Activated T-cell treated with anti-CD3 and anti-CD28 coated beads, Interleukin-2, amount 50 U/mL, for 72 hours (primary cell): ENCODE measurements around the gene GALNT9. TPM values are rescaled to one million over a fixed set of nuclear protein-coding genes. Genes with fewer than 3 reads are reported as not detected.

Experiments used
- ATAC-seq, 2 donors: fragments of 150-1000 bp; cut with Tn5 transposase; replicated peaks in 1 of 2; 2 replicates each; pipeline ENCODE4 v1.10.0; 2021; ENCODE audit warnings: moderate library complexity in 2 of 2, mild to moderate bottlenecking in 1 of 2
- DNase-seq, 2 donors: peaks; one replicate each; pipeline ENCODE4 v3.0.0; 2021 to 2022; ENCODE audit warnings: mixed read lengths in 1 of 2
- H3K27ac Mint-ChIP-seq: one replicate; pipeline ENCODE4 v1.8.0; 2022; ENCODE audit warnings: mild to moderate bottlenecking, moderate library complexity, mixed read lengths
- H3K27me3 Mint-ChIP-seq: one replicate; pipeline ENCODE4 v1.8.0; 2022; ENCODE audit warnings: low read depth, mixed read lengths
- H3K36me3 Mint-ChIP-seq, 2 donors: one replicate each; pipeline ENCODE4 v1.8.0; 2022; ENCODE audit warnings: mixed read lengths in 2 of 2, mild to moderate bottlenecking in 1 of 2; ENCODE audit not compliant: insufficient read depth in 2 of 2
- H3K4me1 Mint-ChIP-seq: one replicate; pipeline ENCODE4 v1.8.0; 2022; ENCODE audit warnings: low read depth, mixed read lengths
- H3K4me3 Mint-ChIP-seq, 2 donors: one replicate each; pipeline ENCODE4 v1.8.0; 2022; ENCODE audit warnings: mild to moderate bottlenecking in 2 of 2, mixed read lengths in 2 of 2, moderate library complexity in 2 of 2
- H3K9me3 Mint-ChIP-seq, 2 donors: one replicate each; pipeline ENCODE4 v1.8.0; 2022; ENCODE audit warnings: mixed read lengths in 2 of 2
- total RNA-seq, 2 donors: library from RNA; stranded (reverse); gene quantifications; one replicate each; pipeline ENCODE4 v1.2.3, GENCODE V29; 2022

The GALNT9 gene
- total RNA-seq, 2 donors from 2014 or later: 0.42 to 0.53 TPM

DNA sequence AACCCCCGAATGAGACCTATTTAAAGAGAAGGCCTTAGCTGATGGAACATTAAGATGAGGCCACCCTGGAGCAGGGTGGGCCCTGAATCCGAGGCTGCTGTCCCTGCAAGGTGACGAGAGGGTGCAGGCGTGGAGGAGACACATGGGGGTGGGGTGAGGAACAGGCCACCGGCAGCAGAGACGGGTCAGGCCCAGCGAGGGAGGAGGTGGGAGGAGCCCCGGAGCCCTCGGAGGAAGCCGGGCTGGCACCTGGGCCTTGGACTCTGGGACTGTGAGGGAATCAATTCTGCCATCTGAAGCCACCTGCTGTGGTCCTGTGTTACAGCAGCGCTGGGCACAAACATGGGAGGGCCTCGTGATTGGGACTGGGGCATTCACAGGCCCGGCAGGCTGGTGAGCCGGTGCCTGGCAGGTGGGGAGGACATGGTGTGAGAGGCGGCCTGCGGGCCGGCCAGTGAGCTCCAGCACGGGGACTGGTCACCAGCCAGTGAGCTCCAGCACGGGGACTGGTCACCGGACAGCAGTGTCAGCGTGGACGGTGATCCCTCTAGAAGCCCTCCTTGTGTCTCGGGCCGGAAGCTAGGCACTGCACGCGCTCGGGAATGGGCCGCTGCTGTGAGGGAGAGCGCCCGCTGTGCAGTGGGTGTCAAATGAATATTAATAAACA lies 138.4 kb downstream of the GALNT9 start:
- peaks cover 4 to 9% of the 10 kb centered on the region in 2 donors for H3K9me3 Mint-ChIP-seq
- no peak for ATAC-seq
- peaks cover 26% of the 10 kb centered on the region for H3K4me1 Mint-ChIP-seq
- no peak overlapping the region for H3K27ac Mint-ChIP-seq
- H3K36me3 Mint-ChIP-seq: peaks cover 3 to 9% of the 10 kb centered on the region in 2 donors
- H3K4me3 Mint-ChIP-seq: peak overlapping the region; percentile 93 to 96
- no peaks in the 10 kb centered on the region for H3K27me3 Mint-ChIP-seq
- no peak for DNase-seq

DNA sequence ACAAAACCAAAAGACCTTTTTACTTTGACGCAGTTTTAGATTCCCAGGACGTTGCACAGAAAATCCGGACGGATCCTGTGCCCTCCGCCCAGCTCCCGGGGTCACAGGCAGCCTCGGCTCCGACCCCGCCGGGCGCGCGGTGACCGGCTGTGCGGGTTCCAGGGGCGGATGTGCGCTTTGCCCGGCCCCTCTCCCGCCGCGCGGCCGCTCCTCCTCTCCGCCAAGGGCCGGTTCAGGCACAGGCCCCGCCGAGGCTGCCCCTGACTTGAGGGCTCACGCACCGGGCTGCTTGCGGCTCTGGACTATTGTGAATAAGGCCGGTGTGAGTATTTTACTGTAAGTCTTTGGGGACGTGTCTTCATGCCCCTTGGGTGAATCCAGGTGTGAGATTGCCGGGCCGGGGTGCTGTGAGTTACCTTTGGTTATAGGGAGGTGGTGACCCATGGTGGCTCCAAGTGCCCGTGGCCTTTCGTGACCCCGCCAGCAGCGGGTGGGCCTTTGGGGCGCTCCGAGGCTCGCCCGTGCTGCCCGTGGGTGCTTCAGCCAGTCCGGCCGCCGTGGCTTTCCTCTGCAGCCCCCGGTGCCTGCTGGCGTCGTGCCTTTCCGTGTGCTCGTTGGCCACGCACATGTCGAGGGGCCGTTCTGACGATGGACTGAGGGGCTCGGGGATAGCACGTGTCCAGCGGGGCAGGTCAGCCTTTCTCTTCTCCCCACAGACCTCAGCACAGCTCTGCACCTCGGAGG lies 139.2 kb downstream of the GALNT9 start:
- peak overlapping the region; percentile 93 to 96 for H3K4me3 Mint-ChIP-seq
- H3K4me1 Mint-ChIP-seq: peaks cover 34% of the 10 kb centered on the region
- peak; percentile 39 to 50 for ATAC-seq
- no peaks in the 10 kb centered on the region for H3K27me3 Mint-ChIP-seq
- peaks cover 3 to 9% of the 10 kb centered on the region in 2 donors for H3K36me3 Mint-ChIP-seq
- H3K9me3 Mint-ChIP-seq: peaks cover 4 to 9% of the 10 kb centered on the region in 2 donors
- peak overlapping the region; percentile 51 for H3K27ac Mint-ChIP-seq
- no peak for DNase-seq

DNA sequence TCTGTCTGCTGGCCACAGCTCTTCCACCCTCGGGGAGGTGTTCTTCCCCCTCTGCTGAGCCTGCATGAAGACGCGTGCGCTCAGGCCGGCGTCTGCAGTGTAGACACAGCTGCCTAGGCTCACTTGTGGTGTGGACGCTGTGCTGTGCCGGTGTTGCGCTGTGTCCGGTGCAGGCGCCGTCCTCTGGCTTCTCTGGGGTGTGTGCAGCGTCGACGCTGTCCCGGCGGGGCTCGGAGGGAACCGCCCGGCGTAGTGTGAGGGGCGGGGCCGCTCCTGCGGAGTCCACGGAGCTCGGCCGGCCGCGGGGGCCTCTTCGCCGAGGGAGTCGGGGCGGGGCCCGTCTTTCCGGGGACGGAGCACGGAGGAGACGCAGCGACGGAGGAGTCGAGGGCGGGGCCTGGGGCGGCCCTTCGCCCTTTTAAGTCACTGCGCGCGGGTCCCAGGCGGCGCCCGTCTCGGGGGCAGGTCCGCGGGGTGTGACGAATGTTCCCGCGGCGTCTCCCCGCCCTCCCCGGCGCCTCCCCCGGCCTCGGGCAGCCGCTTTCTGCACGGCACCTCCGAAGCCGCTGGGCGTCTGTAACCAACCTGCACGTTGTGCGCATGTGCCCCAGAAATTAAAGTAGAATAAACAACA lies 139.9 kb downstream of the GALNT9 start:
- Mint-ChIP-seq H3K4me3 (peak overlapping the region; percentile 93 to 96), H3K9me3 (peaks cover 4 to 9% of the 10 kb centered on the region in 2 donors), H3K36me3 (peaks cover 3 to 9% of the 10 kb centered on the region in 2 donors), H3K4me1 (peaks cover 36% of the 10 kb centered on the region), H3K27me3 (peaks cover 2% of the 10 kb centered on the region), H3K27ac (no peak overlapping the region)
- peak; percentile 95 to 96 for DNase-seq
- ATAC-seq: peak; percentile 94 to 95

DNA sequence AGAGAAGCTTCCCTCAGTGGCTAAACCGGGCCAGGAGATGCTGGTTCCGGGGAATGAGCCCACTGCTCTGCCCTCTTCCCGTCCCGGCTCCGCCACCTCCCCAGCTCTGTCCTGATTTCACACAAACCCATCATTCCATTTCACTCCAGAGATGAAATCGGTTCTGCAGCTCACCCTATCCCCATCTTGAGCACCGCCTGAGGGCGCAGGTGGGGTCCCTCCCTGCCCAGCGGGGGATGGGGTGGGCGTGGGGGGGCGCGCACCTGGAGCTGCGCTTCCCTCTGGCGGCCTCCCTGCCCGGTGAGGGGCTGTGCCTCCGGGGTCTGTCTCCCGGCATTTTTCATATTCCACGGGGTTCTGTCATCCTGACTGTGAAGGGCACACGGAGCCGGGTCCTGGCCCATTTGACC lies 140.5 kb downstream of the GALNT9 start:
- peaks cover 36% of the 10 kb centered on the region for H3K4me1 Mint-ChIP-seq
- peaks cover 3 to 5% of the 10 kb centered on the region in 2 donors for H3K36me3 Mint-ChIP-seq
- DNase-seq (no peak), ATAC-seq (no peak)
- peaks cover 2 to 4% of the 10 kb centered on the region in 2 donors for H3K9me3 Mint-ChIP-seq
- peak overlapping the region; percentile 93 to 96 for H3K4me3 Mint-ChIP-seq
- H3K27me3 Mint-ChIP-seq: peaks cover 7% of the 10 kb centered on the region
- H3K27ac Mint-ChIP-seq: no peak overlapping the region

DNA sequence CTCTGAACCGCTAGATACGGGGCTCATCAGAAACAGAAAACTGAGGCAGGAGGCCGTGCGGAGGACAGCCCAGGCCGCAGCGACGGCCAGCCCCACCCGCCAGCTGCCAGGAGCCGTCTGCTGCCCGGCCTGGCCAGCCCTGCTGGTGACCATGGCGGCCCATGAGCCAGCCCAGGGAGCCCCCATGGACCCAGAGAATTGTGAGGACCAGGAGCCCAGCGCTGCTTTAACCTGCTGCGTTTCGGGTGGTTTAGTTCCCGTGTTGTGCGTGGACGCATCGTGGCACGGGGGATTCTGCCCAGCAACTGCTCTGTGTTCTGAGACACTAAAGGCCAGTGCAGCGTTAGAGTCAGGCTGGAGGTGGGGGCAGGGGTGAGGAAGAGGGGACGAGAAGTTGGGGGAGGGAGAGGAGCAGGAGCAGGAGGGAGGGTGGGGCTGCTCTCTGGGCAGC lies 140.9 kb downstream of the GALNT9 start:
- DNase-seq (no peak), ATAC-seq (no peak)
- Mint-ChIP-seq H3K27me3 (peaks cover 7% of the 10 kb centered on the region), H3K9me3 (peaks cover 2% of the 10 kb centered on the region in 2 donors), H3K27ac (no peak overlapping the region), H3K4me3 (peak overlapping the region; percentile 65 to 93), H3K36me3 (peaks cover 2% of the 10 kb centered on the region in 2 donors), H3K4me1 (peaks cover 36% of the 10 kb centered on the region)

DNA sequence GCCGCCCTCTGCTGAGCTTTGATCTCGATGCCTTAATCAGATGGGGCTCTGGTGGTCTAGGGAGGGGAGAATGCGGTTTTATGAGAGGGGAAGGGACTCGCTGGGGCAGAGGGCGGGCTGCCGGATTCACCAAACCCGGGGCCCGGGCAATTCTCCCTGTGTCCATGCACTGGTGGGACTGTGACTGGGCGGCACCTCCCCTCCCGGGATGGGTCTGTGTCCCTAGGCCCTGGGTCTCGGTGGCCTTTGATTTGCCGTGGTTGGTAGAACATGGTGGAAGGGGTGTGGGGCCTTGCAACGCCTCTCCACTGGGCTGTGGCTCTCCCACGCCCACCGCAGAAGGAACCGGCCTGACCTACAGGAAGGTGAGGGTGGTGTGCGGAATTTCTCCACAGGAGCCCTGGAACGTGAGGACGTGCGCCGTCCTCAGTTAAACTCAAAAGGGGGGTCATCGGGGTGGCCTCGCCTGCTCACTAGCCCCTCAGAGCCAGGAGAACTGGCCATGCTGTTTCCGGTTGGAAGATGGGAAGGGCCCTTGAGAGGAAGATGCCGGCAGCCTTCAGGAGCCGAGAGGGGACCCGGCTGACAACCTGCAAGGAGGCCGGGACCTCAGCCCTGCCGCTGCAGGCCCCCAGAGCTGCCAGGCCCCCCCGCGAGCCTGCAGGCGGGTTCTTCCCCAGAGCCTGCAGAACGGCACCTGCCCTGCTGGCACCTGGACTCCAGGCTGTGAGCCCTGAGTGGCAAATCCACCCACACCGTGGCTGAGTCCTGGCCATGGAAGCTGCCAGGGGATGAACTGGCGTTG lies 141.5 kb downstream of the GALNT9 start:
- ATAC-seq (no peak), DNase-seq (no peak)
- Mint-ChIP-seq H3K4me3 (peak overlapping the region; percentile 65 to 93), H3K36me3 (no peaks in the 10 kb centered on the region), H3K27ac (no peak overlapping the region), H3K9me3 (no peaks in the 10 kb centered on the region), H3K4me1 (peaks cover 36% of the 10 kb centered on the region), H3K27me3 (peaks cover 7% of the 10 kb centered on the region)

DNA sequence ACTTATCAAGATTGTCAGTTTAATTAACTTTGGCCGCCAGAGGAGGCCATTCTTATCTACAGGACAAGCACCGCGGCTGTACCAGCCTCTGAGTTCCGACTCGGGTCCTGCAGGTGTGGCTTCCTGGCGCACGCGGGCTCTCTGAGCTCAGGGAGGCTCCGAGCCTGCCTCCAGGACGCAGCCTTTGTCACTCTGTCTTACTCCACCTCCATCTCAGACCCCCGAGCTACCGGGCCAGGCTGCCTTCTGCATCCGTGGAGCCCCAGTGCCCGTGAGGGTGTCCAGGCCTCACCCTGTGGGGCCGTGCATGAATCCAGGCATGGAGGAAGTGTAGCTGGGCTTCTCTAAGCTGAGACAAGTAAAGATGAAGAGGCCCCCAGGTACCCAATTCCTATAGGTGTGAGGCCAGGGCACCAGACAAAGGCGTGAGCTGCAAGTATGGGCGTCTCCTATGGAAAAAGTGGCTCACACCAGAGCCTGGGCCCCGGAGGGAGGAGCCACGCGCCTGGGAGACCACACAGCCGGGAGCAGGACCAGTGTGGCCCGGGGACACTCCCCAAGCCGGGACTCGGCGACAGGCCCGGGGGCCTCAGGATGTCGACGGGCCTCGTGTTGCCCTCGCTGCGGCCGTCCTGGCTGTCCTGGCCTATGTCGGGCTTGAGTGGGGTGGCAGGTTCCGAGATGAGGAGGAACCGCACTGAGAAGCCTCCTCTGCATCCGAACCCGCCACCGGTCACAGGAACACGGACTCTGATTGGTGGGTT lies 142.3 kb downstream of the GALNT9 start:
- H3K4me3 Mint-ChIP-seq: peak overlapping the region; percentile 88 to 93
- DNase-seq (peak in 1 of 2 donors; percentile 19), ATAC-seq (no peak)
- H3K27me3 Mint-ChIP-seq: peaks cover 7% of the 10 kb centered on the region
- H3K4me1 Mint-ChIP-seq: peaks cover 36% of the 10 kb centered on the region
- no peaks in the 10 kb centered on the region for H3K36me3 Mint-ChIP-seq
- H3K9me3 Mint-ChIP-seq: no peaks in the 10 kb centered on the region
- H3K27ac Mint-ChIP-seq: no peak overlapping the region

DNA sequence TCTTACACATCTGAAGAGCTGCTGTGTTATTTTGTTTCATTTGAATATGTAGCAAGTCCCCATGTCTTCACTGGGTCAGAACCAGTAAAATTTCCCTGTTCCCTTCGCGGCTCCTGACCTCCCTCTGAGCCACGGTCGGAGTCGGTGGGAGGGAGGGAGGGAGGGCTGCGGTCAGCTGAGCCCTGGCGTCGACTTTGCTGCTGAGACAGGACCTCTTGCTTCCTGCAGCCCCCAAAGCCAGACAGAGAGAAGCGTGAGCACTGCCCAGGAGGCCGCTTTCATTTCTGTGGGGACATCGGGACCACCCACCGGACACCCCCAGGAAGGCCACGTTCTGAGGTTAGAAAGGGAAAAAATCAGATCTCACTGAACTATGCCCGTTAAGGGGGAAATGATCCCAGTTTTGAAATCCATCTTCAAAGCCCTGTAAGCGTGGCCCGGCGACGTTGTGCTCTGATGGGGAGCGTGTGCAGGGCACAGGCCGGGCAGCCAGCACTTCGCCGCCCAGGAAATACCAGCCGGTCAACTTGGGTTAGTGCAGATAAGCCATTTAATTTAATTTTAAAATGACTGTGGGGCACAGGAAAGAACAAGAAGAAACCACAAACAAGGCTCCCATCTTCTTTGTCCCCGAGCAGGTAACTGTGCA lies 143.1 kb downstream of the GALNT9 start:
- DNase-seq (no peak), ATAC-seq (no peak)
- H3K9me3 Mint-ChIP-seq: no peaks in the 10 kb centered on the region
- H3K4me3 Mint-ChIP-seq: peak overlapping the region; percentile 74 to 88
- H3K4me1 Mint-ChIP-seq: peaks cover 36% of the 10 kb centered on the region
- H3K27ac Mint-ChIP-seq: peak overlapping the region; percentile 91
- H3K27me3 Mint-ChIP-seq: peaks cover 7% of the 10 kb centered on the region
- no peaks in the 10 kb centered on the region for H3K36me3 Mint-ChIP-seq

DNA sequence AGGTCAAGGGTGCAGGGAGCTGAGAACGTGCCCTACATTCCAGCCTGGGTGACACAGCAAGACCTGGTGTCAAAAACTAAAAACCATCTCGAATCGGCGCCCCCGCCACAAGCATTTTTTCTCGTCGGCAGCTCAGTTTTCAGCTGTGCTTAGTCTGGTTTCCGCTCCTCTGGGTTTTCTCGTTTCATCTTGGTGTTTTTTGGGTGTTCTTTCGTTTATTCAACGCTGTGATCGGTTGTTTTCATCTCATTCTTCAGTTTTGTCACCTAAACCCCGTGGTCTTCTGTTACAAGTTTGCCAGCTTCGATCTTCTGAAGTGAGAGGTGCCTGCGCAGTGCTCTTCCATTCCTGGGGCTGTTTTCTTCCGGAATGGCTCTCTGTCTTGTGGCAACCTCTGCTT lies 143.7 kb downstream of the GALNT9 start:
- DNase-seq: no peak
- no peaks in the 10 kb centered on the region for H3K9me3 Mint-ChIP-seq
- H3K4me3 Mint-ChIP-seq: peak overlapping the region; percentile 74 to 88
- H3K36me3 Mint-ChIP-seq: no peaks in the 10 kb centered on the region
- peak overlapping the region; percentile 91 for H3K27ac Mint-ChIP-seq
- ATAC-seq: no peak
- peaks cover 36% of the 10 kb centered on the region for H3K4me1 Mint-ChIP-seq
- H3K27me3 Mint-ChIP-seq: peaks cover 7% of the 10 kb centered on the region

DNA sequence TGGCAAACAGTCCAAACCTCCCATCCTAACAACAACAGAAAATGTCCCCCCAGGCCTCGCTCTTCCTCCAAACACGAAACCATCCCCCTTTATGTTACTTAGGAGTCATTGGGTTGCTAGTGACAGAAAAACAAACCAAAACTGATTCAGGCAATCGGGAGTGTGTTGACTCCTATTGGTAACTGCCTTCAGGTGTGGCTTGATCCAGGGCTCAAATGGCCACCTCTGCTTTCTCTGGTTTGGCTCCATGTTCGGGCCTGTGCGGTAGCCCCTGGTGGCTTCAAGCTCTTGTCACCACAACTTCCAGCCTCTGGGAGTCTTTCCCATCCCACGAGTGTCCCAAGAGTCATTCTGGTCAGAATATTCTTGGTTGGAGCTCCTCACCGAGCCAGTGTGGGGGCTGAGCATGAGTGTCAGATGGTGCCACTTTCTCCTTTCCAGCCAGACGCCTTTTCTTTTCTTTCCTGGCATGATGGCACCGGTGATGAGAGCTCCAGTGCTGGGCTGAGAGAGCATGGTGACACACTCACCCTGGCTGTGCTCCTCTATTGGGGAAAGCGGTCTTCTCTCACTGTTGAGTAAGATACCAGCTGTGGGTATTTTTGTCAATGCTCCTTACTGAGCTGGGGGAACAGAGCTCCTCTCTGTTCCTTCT lies 146.6 kb downstream of the GALNT9 start:
- H3K4me3 Mint-ChIP-seq: no peak overlapping the region
- H3K27ac Mint-ChIP-seq: no peak overlapping the region
- H3K9me3 Mint-ChIP-seq: no peaks in the 10 kb centered on the region
- peaks cover 7% of the 10 kb centered on the region for H3K27me3 Mint-ChIP-seq
- DNase-seq (no peak), ATAC-seq (no peak)
- peaks cover 42% of the 10 kb centered on the region for H3K4me1 Mint-ChIP-seq
- no peaks in the 10 kb centered on the region for H3K36me3 Mint-ChIP-seq

DNA sequence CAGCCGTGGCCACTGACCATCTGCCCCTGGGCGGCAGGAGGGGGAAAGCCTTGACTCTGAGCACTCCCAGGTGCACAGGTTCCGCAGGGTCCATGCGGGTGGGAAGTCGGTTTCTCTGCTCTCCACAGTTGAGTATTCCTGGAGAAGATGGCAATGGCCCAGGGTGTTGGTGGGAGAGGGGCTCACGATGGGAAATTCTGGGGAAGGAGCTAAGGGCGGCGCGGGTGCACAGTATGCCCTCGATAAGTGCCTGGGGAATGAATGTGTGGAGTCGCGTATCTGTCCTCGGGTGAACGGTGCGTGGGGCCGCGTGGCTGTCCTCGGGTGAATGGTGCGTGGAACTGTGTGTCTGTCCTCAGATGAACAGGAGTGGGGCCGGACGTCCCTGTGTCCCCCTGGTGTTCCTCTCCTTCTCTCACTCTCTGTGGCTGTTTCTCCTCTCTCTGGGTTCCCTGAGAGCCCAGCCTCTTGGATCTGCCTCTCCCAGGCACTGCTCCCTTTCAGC lies 147.1 kb downstream of the GALNT9 start:
- no peaks in the 10 kb centered on the region for H3K9me3 Mint-ChIP-seq
- H3K27me3 Mint-ChIP-seq: peaks cover 7% of the 10 kb centered on the region
- H3K27ac Mint-ChIP-seq: no peak overlapping the region
- no peaks in the 10 kb centered on the region for H3K36me3 Mint-ChIP-seq
- no peak overlapping the region for H3K4me3 Mint-ChIP-seq
- DNase-seq: no peak
- no peak for ATAC-seq
- peaks cover 43% of the 10 kb centered on the region for H3K4me1 Mint-ChIP-seq
